Measurements from ENCODE around the gene FARP2.
"Not testable (repeated sequence)": the region's sequence is repeated elsewhere in the genome, so short reads cannot be mapped to it uniquely, and the experiment has no call there.

Gene FARP2

DNA sequence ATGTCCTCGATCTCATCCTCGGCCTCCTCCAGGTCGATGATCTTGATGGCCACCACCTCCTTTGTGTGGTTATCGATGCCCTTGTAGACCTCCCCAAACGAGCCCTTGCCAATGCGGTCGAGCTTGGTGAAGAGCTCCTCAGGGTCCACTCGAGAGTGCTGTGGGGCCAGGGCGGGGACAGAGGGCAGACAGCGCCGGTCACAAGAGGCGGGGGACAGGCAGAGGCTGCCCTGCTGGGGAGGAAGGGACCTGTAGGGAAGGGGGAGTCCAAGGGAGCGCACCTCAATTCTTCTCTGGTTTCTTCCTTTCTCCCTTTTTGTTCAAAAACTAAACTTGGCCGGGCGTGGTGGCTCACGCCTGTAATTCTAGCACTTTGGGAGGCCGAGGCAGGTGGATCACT, 145.5 kb downstream of the FARP2 start:
- no peak for DNase-seq (ENCODE audit: low read depth)

DNA sequence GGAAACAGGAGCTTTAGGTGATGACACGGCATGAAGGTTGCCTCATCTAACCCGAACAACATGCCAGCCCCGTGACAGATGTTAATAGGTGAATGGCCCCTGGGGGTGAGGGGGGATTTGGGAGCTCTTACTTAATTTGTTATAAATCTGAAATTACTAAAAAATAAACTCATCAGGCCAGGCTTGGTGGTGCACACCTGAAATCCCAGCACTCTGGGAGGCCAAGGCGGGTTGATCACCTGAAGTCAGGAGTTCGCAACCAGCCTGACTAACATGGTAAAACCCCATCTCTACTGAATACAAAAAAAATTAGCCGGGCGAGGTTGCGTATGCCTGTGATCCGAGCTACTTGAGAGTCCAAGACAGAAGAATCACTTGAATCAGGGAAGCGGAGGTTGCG, 146.2 kb downstream of the FARP2 start:
- no peak for DNase-seq (ENCODE audit: low read depth)

DNA sequence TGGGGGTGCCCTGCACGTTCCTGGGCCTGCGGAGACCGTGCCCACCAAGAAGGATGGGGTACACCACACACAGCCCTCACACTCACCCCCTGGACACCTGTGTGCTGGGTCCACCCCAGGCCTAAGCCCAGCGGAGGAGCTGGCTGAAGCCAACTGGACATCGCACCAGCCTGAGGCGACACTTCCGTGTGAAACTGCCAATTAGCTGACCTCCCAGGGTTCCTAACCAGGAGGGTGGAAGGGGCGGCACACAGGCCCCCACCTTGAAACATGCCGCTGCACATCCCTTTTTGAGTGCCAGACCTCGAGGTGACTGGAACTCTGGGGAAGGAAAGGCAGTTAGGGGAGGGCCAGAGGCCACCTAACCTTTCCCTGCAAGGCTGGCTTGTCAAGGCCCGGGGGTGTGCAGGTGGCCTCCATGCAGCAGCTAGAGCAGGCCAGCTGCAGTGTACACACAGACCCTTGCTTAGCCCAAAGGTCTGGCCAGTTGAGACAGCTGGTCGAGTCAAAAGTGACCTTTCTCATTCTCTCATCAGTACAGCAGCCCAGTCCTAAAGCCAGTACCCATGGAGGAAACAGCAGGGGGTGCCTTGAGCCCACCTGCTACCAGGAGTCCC, 147.8 kb downstream of the FARP2 start:
- no peak for DNase-seq (ENCODE audit: low read depth)

DNA sequence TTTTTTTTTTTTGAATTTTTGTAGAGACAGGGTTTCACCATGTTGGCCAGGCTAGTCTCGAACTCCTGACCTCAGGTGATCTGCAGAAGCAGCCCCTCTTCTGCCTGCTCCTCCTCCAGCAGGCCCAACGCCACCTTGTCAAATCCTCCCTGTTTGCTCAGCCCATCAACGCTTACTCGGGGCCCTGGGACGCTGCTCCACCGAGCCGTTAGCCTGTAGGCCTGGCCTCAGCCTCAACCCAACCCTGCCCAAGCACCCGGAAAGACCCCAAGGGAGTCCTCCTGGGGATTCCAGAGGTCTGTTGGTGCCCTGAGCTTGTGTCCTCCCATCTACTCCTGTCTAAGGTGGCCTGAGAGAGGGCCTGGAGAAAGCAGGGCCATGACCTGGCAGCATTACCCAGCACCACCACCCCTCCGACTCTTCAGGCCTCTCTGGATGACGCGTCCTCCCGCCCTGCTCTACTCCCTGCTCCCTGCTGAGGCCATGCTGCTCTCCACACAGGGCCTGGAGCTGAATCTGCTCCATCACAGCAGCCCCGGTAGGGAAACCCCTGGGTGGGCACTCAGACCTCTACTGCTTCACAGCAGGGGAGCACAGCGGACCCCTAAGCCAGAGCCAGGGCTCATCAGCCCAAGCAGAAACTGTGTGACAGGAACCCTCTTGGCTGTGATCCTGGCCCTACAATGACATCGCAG, 149.1 kb downstream of the FARP2 start:
- no peak for DNase-seq (ENCODE audit: low read depth)

DNA sequence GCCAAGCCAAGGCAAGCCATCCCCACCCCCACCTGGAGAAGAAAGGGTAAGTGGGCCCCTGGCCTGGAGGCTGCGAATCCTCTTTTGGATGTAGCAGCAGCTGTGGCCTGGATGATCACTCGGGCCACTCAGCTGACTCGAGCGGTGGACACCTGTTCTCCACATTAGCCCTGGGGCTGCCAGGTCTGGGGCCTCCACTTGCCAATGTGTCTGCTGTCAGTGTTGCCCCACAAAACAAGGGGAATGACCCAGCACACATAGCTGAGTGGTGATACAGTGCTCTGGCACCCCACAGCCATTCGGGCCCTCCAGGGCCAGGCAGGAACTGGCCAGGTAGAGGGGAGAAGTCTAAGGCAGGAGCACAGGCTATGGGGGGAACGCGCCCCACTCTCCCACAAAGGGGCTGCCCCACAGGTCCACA, 149.7 kb downstream of the FARP2 start:
- DNase-seq (ENCODE audit: low read depth), result no peak

DNA sequence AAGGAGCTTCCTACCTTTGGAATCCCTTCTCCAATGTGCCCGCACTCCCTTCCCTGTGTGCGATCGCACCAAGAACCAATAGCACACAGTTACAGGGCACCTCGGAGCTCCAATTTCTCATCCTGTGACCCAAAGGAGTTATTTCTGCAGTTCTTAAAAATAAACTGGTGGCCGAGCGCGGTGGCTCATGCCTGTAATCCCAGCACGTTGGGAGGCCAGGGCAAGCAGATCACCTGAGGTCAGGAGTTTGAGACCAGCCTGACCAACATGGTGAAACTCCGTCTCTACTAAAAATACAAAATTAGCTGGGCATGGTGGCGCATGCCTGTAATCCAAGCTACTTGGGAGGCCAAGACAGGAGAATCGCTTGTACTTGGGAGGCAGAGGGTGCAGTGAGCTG, 150.2 kb downstream of the FARP2 start:
- not testable (repeated sequence) for DNase-seq (ENCODE audit: low read depth)

DNA sequence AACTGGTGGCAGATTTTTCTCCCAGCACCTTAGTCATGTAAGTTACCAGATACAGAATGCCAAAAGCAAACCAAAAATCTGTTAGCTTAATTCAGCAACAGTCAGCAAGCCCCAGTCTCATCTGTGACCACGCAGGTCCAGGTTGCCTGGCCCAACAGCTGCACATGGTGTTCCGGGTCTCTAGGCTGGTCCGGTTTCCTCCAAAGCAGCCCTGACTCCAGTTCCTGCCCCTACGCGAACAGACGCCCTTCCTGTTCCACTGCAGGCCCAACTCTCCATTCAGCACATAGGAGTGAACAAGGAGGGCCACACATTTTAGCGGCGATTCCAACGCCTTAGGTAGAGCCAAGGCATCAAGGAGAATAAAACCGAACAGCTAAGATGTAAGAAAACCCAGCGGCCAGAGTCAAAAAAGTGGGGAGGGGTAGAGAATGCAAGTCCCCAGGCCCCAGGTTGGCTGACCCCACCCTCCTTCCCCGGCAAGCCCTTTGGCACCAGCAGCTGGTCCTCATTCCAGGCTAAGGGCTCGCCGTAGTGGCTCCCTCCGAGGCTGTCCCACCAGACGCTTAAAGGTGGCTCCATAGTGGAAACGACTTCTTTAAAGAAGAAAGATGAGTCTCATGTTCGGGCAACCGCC, 150.8 kb downstream of the FARP2 start:
- no peak for DNase-seq (ENCODE audit: low read depth)

DNA sequence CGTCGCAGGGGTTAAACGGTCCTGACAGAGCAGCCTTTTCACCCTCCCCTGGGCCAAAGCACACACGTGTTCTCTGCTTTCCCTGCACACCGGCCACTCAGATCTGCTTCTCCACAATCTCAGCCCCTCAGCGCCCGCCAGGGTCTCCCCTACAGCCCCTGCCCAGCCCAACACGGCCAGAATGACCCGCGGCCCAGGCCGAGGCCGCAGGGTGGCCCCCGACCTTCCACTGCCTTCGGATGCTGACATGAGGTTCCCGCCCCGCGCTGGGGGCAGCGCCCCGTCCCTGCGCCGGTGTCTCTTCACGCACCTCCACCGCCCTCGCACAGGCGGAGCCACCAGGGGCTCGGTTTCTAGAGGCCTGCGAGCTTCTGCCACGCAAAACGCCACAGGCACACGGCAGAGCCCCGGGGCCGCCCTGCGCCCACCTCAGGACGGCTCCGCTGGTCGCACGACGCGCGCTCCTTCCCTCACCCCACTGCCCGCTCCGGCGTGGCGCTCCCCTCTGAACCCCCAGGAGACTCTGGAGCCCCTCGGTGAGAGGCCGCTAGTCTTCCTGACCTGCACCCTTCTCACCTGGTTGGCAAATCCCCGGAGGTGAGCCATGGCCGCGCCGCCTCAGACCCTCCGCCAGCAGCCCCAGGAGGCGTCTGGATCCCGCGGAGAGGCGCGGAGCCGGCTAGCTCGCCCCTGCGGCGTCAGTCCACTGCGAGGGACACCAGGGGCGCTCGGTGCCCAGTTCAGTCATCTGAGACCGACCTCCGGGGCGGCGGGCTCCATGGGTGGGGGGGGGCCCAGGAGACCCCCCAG, 151.6 kb downstream of the FARP2 start:
- peak; percentile 62 for DNase-seq (ENCODE audit: low read depth)

DNA sequence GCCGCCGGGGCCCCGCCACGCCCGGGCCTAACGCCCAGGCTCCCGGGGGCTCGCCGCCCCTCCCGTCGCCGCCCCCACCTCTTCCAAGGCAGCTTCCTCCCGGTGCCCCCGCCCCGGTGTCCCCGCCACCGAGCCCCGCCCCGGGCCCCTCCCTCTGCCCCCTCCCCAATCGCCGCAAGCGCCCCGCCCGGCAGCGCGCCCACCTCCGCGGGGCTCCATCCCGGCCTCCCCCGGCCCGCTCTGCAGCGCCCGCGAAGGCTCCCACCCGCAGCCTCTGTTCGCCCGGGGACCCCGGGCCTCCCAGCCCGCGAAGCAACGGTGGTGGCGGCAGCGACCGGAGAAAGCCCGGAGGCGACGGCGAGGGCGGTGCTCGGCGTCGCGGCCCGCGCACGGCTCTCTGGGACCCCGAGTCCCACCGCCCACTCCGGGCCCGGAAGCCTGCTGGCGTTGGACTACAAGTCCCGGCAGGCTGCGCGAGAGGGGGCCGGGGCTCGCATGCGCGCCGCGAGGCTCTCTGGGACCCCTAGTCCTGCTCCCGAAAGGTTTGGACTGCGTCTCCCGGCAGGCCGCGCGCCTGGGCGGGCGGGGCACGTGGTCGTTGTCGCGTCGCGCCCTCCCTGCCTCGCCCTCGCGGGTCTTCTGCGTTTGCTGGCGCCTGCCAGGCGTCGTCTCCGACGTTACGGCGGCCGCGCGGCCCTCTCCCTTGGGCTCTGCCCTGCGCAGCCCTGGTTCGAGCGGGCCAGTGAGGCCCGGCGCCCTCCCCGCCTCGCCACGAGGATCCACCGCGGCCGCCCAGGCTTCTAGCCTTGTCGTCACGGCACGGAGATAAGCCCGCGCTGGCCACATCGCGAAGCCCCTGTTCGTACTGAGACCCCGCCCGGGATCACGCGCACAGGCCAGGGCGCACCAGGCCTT, 152.4 kb downstream of the FARP2 start, which contains the start of gene STK25:
STK25 (minus strand) TSS at position 345 of the 915 bp plus-strand sequence. CDS start 549 bp downstream, outside the sequence.
- DNase-seq (ENCODE audit: low read depth), result peak; percentile 98

DNA sequence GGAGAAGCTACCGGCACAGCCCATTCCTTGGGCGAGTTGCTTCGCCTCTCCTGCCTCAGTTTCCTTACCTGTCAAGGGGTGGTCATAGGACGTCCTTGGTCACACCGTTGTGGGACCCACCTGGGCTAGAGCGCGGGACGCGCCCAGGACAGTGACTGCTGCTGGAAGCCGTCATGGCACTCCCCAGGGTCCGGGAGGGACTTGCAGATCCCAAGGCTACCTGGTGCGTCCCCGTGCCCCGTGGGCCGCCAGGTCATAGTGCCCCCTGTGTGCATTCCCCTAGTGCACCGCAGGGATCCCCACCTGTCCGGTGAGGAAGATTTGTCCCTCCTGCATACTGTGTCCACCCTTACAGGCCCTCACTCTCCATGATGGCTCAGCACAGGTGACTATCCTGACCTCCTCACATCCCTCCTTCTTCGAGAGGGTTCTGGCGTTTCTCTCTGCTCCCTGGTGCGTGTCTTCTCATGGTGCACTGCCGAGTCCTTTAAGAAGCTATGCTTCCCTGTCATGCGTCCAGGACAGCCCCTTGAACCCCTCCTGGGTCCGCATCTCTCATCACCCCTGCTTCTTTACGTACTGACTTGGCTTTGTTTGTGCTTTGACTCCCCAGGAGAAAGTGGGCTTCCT, 153.2 kb downstream of the FARP2 start:
- no peak for DNase-seq (ENCODE audit: low read depth)

DNA sequence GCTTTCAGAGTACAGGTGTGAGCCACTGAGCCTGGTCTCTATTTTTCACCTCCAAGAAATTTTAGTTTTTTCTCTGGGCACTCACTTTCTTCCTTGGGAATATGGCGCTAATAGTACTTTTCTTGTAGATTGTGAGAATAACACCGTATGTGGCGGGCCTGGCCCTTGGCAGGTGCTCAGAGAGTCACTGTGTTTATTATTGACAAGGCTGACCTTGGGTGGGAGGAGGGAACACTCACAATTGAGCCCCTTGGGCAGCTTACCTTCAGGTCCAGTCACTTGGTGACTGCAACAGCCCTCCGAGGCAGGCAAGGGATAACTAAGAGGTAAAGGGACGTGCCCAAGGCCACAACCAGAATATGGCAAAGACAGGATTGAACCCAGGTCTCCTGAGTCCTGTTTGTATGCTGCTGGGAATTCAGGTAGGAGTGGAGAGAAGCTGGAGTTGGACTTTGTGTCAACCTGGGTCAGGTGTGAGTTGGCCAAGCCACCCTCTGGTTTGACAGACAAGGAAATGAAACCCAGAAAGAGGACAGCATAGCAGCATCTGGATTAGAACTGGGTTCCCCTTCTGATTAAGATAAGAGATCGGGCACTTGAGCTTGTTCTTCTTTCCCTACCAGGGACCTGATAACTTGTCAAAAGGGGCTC, 155.1 kb downstream of the FARP2 start:
- DNase-seq (ENCODE audit: low read depth), result no peak

DNA sequence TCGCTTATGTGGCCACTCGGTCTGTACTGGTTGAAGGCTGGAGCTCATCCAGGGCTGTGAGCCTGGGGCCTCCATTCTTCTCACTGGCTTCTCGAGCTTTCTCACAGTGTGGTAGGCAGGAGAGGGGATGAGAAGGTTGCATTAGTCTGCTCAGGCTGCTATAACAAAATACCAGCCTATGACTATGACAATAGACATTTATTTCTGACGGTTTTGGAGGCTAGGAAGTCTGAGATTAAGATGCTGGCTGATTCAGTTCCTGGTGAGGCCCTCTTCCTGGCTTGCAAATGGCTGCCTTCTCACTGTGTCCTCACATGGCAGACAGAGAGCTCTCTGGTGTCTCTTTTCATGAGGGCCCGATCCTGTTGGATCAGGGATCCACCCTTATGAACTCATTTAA, 158.5 kb downstream of the FARP2 start:
- DNase-seq (ENCODE audit: low read depth), result peak; percentile 44

DNA sequence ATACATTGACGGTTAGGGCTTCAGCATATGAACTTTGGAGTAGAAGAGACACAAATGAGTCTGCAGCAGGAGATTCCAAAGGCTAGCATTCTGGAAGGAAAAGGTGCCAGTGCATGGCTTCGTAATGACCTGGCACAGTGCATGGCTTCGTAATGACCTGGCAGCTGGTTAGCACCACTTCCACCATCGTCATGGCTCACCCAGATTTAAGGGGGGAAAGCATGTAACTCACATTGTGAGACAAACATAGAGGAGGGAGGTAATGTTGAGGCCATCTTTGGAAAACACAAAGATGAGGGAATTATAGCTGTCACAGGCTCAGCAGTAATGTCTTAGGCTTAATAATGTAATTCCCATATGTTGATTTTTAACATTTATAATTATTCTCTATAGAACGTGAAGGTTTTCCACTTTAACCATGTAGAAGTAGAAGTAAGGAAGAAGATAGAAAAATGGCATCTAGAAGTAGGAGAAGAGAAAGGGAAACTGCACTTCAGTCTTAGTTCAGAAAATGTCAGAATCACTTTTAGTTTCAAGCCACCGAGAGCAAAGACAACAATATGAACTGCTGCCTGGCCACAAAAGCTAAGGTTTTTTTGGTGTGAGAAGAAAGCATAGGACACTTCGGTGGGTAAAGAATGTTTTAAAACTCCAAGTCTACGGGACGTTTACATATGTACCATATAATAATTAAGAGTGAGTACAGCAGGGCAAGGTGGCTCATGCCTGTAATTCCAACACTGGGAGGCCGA, 159.1 kb downstream of the FARP2 start:
- peak; percentile 21 for DNase-seq (ENCODE audit: low read depth)

DNA sequence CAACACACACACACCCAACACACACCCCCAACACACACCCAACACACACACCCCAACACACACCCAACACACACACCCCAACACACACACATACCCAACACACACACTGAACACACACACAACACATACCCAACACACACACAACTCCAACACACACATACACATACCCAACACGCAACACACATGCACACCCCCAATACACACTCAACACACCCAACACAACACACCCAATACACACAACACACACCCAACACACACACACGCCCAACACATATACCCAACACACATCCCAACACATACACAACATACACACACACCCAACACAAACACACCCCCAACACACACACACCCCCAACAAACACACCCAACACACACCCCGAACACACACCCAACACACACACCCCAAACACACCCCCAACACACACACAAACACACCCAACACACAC, 160.5 kb downstream of the FARP2 start:
- DNase-seq (ENCODE audit: low read depth), result no peak

DNA sequence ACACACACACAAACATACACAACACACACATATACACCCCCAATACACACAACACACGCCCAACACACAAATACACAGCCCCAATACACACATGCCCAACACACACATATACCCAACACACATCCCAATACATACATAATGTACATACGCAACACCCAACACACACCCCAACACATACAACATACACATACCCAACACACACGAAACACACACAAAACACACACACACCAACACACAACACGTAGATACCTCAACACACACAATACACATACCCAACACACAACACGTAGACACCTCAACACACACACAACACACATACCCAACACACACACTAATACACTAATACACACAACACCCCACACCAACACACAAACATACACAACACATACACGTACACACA, 161.2 kb downstream of the FARP2 start:
- no peak for DNase-seq (ENCODE audit: low read depth)

DNA sequence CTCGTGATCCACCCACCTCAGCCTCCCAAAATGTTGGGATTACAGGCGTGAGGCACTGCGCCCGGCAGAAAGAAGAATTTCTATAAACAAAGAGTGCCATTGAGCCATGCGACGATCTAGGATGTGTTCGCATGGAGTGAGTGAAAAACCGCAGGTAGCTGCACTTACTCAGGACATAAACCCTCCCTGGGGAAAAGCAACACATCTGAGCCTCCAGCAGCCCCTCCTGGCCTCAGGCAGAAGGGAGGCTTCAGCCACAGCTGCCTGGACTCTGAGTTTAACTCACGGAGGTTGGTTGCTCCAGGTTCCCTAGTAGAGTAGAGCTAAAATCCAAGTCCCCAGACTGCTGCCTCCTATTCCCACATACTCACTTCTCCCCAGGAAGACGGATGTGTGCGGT, 163.6 kb downstream of the FARP2 start:
- DNase-seq (ENCODE audit: low read depth), result no peak

DNA sequence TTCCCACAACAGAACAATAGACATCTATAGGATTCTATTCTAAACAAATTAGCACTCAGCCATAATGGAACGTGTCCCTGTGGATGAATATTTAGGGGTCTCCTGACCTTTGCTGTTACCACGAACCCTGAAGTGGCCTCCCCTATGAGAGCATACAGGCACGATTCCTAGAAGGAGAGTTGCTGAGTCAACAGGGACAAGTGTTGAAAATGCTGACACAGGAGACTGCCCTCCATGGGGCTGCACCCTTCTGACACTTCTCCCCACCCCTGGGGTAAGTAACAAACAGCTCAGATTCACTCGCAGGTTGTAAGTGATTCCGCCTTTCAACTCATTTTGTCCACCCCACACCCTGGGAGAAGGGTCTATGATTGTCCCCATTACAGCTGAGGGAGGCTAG, 166.4 kb downstream of the FARP2 start:
- DNase-seq (ENCODE audit: low read depth), result no peak

DNA sequence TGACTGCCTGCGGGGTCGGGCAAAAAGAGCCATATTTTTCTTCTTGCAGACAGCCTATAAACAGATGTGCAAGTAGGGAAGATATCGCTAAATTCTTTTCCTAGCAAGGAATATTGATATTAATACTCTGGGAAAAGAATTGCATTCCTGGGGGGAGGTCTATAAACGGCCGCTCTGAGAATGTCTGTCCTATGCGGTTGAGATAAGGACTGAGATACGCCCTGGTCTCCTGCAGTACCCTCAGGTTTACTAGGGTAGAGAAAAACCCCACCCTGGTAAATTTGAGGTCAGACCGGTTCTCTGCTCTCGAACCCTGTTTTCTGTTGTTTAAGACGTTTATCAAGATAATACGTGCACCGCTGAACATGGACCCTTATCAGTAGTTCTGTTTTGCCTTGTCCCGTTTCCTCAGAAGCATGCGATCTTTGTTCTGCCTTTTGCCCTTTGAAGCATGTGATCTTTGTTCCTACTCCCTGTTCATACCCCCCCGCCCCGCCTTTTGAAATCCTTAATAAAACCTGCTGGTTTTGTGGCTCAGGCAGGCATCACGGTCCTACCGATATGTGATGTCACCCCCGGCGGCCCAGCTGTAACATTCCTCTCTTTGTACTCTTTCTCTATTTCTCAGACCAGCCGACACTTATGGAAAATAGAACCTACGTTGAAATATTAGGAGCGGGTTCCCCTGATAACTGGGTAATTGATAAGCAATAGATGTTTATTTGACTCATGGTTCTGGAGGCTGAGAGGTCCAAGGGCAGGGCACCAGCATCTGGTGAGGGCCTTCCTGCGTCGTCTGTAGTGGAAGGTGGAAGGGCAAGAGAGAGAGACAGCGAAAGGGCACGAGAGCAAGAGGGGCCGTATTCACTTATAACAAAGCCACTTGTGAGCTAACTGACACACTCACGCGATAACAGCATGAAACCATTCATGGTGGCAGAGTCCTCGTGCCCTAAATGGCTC, 170.0 kb downstream of the FARP2 start:
- not testable (repeated sequence) for DNase-seq (ENCODE audit: low read depth)

All from EH (cell line).